Measurements from ENCODE around the gene XIRP1.
"Not testable (repeated sequence)": the region's sequence is repeated elsewhere in the genome, so short reads cannot be mapped to it uniquely, and the experiment has no call there.

The XIRP1 gene

DNA sequence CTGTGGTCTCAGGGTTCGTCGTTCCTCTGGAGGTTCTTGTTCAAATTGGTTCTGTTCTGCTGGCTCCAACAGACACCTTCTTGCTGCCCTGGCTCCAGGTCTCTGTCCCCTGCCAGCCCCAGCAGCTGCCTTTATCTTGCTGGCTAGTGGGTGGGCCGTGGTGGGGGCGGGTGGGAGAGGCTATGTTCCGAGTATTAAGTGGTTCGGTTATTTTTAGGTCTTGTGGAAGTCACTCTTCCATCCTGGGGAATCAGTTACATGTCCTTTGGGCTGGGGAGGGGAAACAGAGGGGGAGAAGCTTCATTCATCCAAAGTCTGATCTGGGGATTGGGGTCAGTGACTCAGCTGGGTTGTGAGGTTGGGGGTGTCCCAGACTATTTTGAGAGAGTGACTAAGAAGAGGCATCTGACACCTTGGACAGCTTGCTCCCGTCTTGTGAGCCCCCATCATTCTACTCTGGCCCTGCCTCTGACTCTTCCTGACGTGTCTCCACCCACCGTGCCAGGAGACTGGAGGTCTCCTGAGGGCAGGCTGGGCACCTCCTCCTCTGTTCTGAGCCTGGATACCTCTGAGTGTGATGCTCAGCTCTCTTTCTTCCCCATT lies at the start of gene XIRP1:
Gene XIRP1 (minus strand): TSS at position 106 of the 603 bp plus-strand sequence. CDS start 3,150 bp downstream, outside the sequence.
- DNase-seq (ENCODE audit: low spot score in 2 of 2) (no peak), ATAC-seq (peak; percentile 96)
- peaks cover 5% of the 10 kb centered on the region for H3K36me3 Mint-ChIP-seq
- H3K27ac Mint-ChIP-seq: peak within 1 kb of the TSS; percentile 67
- no peaks in the 10 kb centered on the region for H3K9me3 Mint-ChIP-seq
- H3K4me3 Mint-ChIP-seq: peak within 1 kb of the TSS; percentile 7
- peaks cover 38% of the 10 kb centered on the region for H3K4me1 Mint-ChIP-seq

DNA sequence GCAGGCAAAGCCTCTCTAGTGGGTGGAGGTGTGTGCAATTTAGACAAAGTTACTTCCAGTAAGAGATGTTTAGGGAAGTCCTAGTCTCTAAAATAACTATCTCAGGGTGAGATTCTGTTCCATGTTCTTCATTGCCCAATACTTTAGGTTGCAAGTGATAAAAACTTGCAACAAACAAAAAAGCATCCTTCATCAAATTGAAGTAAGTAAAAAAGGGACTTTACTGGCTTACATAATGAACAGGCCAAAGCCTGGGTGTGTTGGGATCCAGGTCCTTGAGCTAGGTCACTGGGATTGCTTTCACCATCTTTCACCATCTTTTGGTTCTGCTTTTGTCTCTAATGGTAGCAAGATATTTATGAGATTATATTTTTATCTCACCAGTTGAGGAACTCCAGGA lies 49.2 kb upstream of the XIRP1 start:
- H3K9me3 Mint-ChIP-seq: peaks cover 2% of the 10 kb centered on the region
- ATAC-seq: no peak

GRCh38 chr3:39237027-39237426 lies 44.6 kb upstream of the XIRP1 start:
- peaks cover 40% of the 10 kb centered on the region for H3K4me1 Mint-ChIP-seq

More for the DNA sequence above, 49.2 kb upstream of the XIRP1 start:
- no peak for DNase-seq (ENCODE audit: low spot score in 2 of 2)
- Mint-ChIP-seq H3K4me3 (no peak overlapping the region), H3K27ac (no peak overlapping the region), H3K36me3 (no peaks in the 10 kb centered on the region), H3K4me1 (peaks cover 8% of the 10 kb centered on the region)

GRCh38 chr3:39234651-39235050 lies 42.3 kb upstream of the XIRP1 start:
- Mint-ChIP-seq H3K4me3 (peak overlapping the region; percentile 52), H3K9me3 (no peaks in the 10 kb centered on the region), H3K36me3 (no peaks in the 10 kb centered on the region), H3K27ac (peak overlapping the region; percentile 49), H3K4me1 (peaks cover 44% of the 10 kb centered on the region)
- ATAC-seq (peak; percentile 94), DNase-seq (ENCODE audit: low spot score in 2 of 2) (no peak)

More at GRCh38 chr3:39237027-39237426, 44.6 kb upstream of the XIRP1 start:
- DNase-seq (ENCODE audit: low spot score in 2 of 2) (no peak), ATAC-seq (no peak)
- H3K27ac Mint-ChIP-seq: peak overlapping the region; percentile 66
- no peak overlapping the region for H3K4me3 Mint-ChIP-seq
- H3K9me3 Mint-ChIP-seq: no peaks in the 10 kb centered on the region
- no peaks in the 10 kb centered on the region for H3K36me3 Mint-ChIP-seq

GRCh38 chr3:39232859-39233258 lies 40.5 kb upstream of the XIRP1 start:
- H3K27ac Mint-ChIP-seq: peak overlapping the region; percentile 49
- no peaks in the 10 kb centered on the region for H3K9me3 Mint-ChIP-seq
- peaks cover 39% of the 10 kb centered on the region for H3K4me1 Mint-ChIP-seq
- H3K4me3 Mint-ChIP-seq: peak overlapping the region; percentile 52
- DNase-seq (ENCODE audit: low spot score in 2 of 2): no peak
- H3K36me3 Mint-ChIP-seq: no peaks in the 10 kb centered on the region
- no peak for ATAC-seq

GRCh38 chr3:39230453-39230852 lies 38.1 kb upstream of the XIRP1 start:
- no peaks in the 10 kb centered on the region for H3K9me3 Mint-ChIP-seq
- no peak overlapping the region for H3K27ac Mint-ChIP-seq
- H3K4me3 Mint-ChIP-seq: no peak overlapping the region
- DNase-seq (ENCODE audit: low spot score in 2 of 2) (no peak), ATAC-seq (no peak)
- no peaks in the 10 kb centered on the region for H3K36me3 Mint-ChIP-seq
- H3K4me1 Mint-ChIP-seq: peaks cover 42% of the 10 kb centered on the region

GRCh38 chr3:39228496-39228895 lies 36.1 kb upstream of the XIRP1 start:
- Mint-ChIP-seq H3K36me3 (no peaks in the 10 kb centered on the region), H3K4me3 (no peak overlapping the region), H3K27ac (no peak overlapping the region), H3K4me1 (peaks cover 34% of the 10 kb centered on the region), H3K9me3 (no peaks in the 10 kb centered on the region)
- no peak for DNase-seq (ENCODE audit: low spot score in 2 of 2)
- no peak for ATAC-seq

GRCh38 chr3:39227596-39227995 lies 35.2 kb upstream of the XIRP1 start:
- DNase-seq (ENCODE audit: low spot score in 2 of 2); ATAC-seq; H3K9me3 Mint-ChIP-seq; H3K27ac Mint-ChIP-seq; H3K4me3 Mint-ChIP-seq; H3K36me3 Mint-ChIP-seq: not testable (repeated sequence)
- H3K4me1 Mint-ChIP-seq: peaks cover 35% of the 10 kb centered on the region

- Mint-ChIP-seq H3K4me3 (no peak overlapping the region), H3K36me3 (no peaks in the 10 kb centered on the region), H3K4me1 (peaks cover 34% of the 10 kb centered on the region), H3K9me3 (no peaks in the 10 kb centered on the region), H3K27ac (no peak overlapping the region)
- ATAC-seq: peak; percentile 45
- DNase-seq (ENCODE audit: low spot score in 2 of 2): no peak
Observed at GRCh38 chr3:39226106-39226741, 33.8 kb upstream of the XIRP1 start.

DNA sequence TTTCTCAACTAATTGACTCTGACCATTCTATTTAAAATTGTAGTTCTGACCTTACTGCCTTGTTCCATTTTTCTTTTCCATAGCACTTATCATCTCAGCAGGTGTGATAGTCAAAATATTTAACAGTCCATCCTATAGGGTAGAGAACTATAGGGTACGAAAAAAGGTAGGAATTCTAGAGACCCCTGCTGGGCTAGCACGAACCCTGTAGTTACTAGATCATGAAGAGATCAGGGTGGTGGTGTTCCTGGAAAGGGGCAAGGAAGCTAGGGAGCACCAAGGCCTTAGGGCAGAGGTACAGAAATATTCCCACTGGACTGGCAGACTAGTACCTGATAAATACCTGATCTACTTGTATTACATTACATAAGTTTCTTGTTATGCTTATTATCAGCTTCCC lies 31.9 kb upstream of the XIRP1 start:
- Mint-ChIP-seq H3K9me3 (no peaks in the 10 kb centered on the region), H3K27ac (no peak overlapping the region), H3K4me1 (peaks cover 52% of the 10 kb centered on the region), H3K36me3 (no peaks in the 10 kb centered on the region), H3K4me3 (no peak overlapping the region)
- ATAC-seq (no peak), DNase-seq (ENCODE audit: low spot score in 2 of 2) (no peak)

DNA sequence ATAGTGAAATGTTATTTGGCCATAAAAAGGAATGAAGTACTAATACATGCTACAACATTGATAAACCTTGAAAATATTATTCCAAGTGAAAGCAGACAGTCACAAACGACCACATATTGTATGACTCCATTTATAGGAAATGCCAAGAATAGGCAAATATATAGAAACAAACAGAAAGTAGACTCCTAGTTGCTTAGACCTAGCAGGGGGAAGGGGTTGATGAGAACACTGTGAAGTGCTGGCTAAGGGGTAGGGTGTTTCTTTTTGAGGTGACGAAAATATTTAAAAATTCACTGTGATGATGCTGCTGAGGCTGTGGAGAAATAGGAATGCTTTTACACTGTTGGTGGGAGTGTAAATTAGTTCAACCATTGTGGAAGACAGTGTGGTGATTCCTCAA lies 30.5 kb upstream of the XIRP1 start:
- no peaks in the 10 kb centered on the region for H3K9me3 Mint-ChIP-seq
- peak overlapping the region; percentile 70 for H3K27ac Mint-ChIP-seq
- no peak for DNase-seq (ENCODE audit: low spot score in 2 of 2)
- peaks cover 52% of the 10 kb centered on the region for H3K4me1 Mint-ChIP-seq
- ATAC-seq: no peak
- no peaks in the 10 kb centered on the region for H3K36me3 Mint-ChIP-seq
- H3K4me3 Mint-ChIP-seq: no peak overlapping the region

DNA sequence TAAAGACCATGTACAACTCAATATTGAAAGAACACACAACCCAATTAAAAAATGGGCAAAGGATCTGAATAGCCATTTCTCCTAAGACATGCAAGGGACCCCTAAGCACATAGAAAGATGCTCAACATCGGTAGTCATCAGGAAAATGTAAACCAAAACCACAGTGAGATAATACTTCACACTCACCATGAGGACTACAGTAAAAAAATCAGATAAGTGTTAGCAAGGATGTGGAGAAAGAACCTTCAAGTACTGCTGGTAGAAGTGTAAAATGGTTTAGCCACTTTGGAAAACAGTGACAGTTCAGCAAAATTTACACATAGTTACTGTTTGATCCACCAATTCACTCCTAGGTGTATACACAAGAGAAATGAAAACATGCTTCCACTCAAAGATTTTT lies 30.1 kb upstream of the XIRP1 start:
- ATAC-seq: peak; percentile 66
- no peaks in the 10 kb centered on the region for H3K9me3 Mint-ChIP-seq
- no peak for DNase-seq (ENCODE audit: low spot score in 2 of 2)
- H3K4me3 Mint-ChIP-seq: no peak overlapping the region
- H3K4me1 Mint-ChIP-seq: peaks cover 53% of the 10 kb centered on the region
- peak overlapping the region; percentile 70 for H3K27ac Mint-ChIP-seq
- H3K36me3 Mint-ChIP-seq: no peaks in the 10 kb centered on the region

- DNase-seq (ENCODE audit: low spot score in 2 of 2): no peak
- Mint-ChIP-seq H3K9me3 (no peaks in the 10 kb centered on the region), H3K4me3 (peak overlapping the region; percentile 31), H3K4me1 (peaks cover 66% of the 10 kb centered on the region), H3K27ac (peak overlapping the region; percentile 48), H3K36me3 (no peaks in the 10 kb centered on the region)
- no peak for ATAC-seq
Observed at GRCh38 chr3:39221141-39221530, 28.7 kb upstream of the XIRP1 start.

DNA sequence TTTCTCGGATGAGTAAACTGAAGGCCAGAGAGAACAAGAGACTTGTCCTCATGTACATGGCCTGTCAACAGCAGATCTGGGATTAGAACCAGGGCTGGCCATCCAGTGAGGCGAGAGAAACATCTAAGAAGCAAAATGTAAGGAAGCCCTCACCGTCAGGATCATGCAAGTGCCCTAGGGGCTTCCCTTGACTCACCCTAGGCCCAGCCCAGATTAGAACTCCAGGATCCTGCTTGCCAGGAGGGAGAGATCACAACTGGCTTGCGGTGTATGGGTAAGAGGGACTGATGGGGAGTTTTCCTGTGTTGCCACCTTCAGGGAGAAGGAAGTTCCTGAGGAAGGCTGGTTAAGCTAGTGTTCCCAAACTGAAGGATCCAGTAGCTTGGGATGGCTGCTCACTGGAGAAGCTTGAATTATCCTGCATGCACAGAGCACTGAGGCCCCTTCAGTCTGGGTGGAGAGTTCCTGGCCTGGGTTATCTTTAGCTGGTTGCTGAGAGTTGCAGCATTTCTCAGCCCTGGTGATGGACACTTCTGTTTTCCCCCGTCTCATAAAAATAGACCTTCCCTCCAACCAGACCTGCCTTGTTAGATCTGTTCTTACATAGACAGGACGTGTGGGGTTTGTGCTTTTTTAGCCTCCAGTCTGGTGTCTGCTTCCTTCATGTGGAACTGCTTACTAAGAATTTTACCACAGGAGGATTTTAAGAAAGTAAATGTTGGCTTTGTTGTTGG lies 28.2 kb upstream of the XIRP1 start:
- Mint-ChIP-seq H3K27ac (peak overlapping the region; percentile 48), H3K36me3 (no peaks in the 10 kb centered on the region), H3K4me3 (peak overlapping the region; percentile 31), H3K4me1 (peaks cover 66% of the 10 kb centered on the region), H3K9me3 (no peaks in the 10 kb centered on the region)
- ATAC-seq: peak; percentile 49
- DNase-seq (ENCODE audit: low spot score in 2 of 2): peak in 1 of 2 donors; percentile 44

DNA sequence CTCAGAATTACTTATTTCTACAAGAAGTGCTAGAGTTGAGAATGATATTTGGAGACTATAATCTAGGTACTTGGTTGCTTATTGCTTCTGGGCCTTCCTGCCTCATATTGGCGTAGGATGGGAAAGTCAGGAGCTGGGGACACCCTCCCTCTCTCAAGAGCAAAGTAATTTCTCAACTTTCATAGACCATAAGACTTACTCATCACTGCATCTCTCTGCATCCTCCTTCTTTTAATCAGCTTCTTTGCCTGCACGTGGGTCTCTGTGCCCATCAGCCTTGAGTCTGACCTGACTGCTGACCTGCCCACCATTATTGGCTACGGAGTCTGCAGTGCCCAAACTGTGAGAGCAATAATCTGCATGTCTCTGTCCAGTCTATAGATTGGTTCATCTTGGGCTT lies 27.3 kb upstream of the XIRP1 start:
- H3K4me1 Mint-ChIP-seq: peaks cover 67% of the 10 kb centered on the region
- no peaks in the 10 kb centered on the region for H3K36me3 Mint-ChIP-seq
- H3K27ac Mint-ChIP-seq: peak overlapping the region; percentile 32
- no peaks in the 10 kb centered on the region for H3K9me3 Mint-ChIP-seq
- peak; percentile 81 for ATAC-seq
- DNase-seq (ENCODE audit: low spot score in 2 of 2): no peak
- no peak overlapping the region for H3K4me3 Mint-ChIP-seq

Data from stimulated activated effector memory CD8-positive, alpha-beta T cell treated with anti-CD3 and anti-CD28 coated beads, Interleukin-12 subunit alpha, Interleukin-12 subunit beta, amount 100 ng/mL, for 72 hours (primary cell).